GM12878 (cell line): ENCODE results near the gene DIPK1A. TPM values are rescaled to one million over a fixed set of nuclear protein-coding genes. Genes with fewer than 3 reads are reported as not detected.

Source experiments
- CBFB ChIP-seq: IDR thresholded peaks from 2 replicates; pipeline ENCODE4 v1.6.1; 2016; ENCODE audit warnings: antibody characterized with exemption, low read depth
- MYB ChIP-seq: fragments of 150-350 bp; IDR thresholded peaks from 2 replicates; pipeline ENCODE4 v1.6.1; 2014; ENCODE audit warnings: mild to moderate bottlenecking, low read depth, low read length, borderline replicate concordance
- MYC ChIP-seq: IDR thresholded peaks from 2 replicates; pipeline ENCODE4 v1.6.1; 2011; ENCODE audit warnings: mild to moderate bottlenecking, low read length, moderate library complexity, inconsistent platforms; ENCODE audit not compliant: insufficient read depth, insufficient replicate concordance, insufficient read length, severe bottlenecking
- NR2F1 ChIP-seq: fragments of 450-650 bp; conservative IDR thresholded peaks from 2 replicates; pipeline ENCODE4 v1.6.1; 2017; ENCODE audit warnings: mild to moderate bottlenecking
- PRDM15 ChIP-seq: fragments of 450-650 bp; formaldehyde crosslinking; IDR thresholded peaks from 2 replicates; pipeline ENCODE4 v1.4.0; 2020; ENCODE audit warnings: mild to moderate bottlenecking, moderate library complexity
- SUPT20H ChIP-seq: IDR thresholded peaks from 2 replicates; pipeline ENCODE4 v1.6.1; 2011; ENCODE audit warnings: low read depth, mild to moderate bottlenecking, low read length, moderate library complexity, borderline replicate concordance; ENCODE audit not compliant: control insufficient read depth
- ZBTB4 ChIP-seq: fragments of 450-650 bp; formaldehyde crosslinking; IDR thresholded peaks from 2 replicates; pipeline ENCODE4 v1.4.0; 2022; ENCODE audit warnings: mild to moderate bottlenecking, moderate library complexity
- polyA plus RNA-seq, 11 experiments: library from polyadenylated mRNA; depleted of rRNA in 4 of 11; unstranded in 6 of 11; stranded (reverse) in 5 of 11; fragments of >200 nt; fragmentation: Nextera tagmentation in 4 of 11; fragmentation: Illumina TruSeq in 1 of 11; extraction: Ambion mirVana in 4 of 11; extraction: Trizol in 1 of 11; gene quantifications; 1 replicate in 1 of 11; 2 replicates in 10 of 11; pipeline versions ENCODE4 v1.2.1 to v1.2.3, GENCODE V29; 2011 to 2016; ENCODE audit warnings: inconsistent platforms in 2 of 11, missing spikeins in 2 of 11, low read depth in 1 of 11
- total RNA-seq, 4 experiments: library from RNA; depleted of rRNA in 3 of 4; stranded (reverse); fragments of >200 nt in 3 of 4; fragmentation: Illumina TruSeq in 1 of 4; extraction: Trizol in 1 of 4; gene quantifications; 2 replicates each; pipeline versions ENCODE4 v1.2.1 to v1.2.3, GENCODE V29; 2013 to 2021
- TF ChIP-seq, protein P1 (sequence below): fragments of 450-650 bp; IDR thresholded peaks from 2 replicates; pipeline ENCODE4 v1.6.1; 2017; ENCODE audit warnings: low read depth, mild to moderate bottlenecking, moderate library complexity

The DIPK1A gene
- total and polyA plus RNA-seq, 10 of the 15 experiments (the other 5 are each of a cell fraction or from before 2014, with no cell fraction given), result 4.9 to 15.0 (median 9.7) TPM

- TF ChIP-seq ZBTB4 (CRISPR knock-in tag) (no peak), SUPT20H (no peak), NR2F1 (no peak), MYC (no peak), MYB (no peak), PRDM15 (CRISPR knock-in tag) (no peak), CBFB (no peak)
- TF ChIP-seq, protein P1, sequence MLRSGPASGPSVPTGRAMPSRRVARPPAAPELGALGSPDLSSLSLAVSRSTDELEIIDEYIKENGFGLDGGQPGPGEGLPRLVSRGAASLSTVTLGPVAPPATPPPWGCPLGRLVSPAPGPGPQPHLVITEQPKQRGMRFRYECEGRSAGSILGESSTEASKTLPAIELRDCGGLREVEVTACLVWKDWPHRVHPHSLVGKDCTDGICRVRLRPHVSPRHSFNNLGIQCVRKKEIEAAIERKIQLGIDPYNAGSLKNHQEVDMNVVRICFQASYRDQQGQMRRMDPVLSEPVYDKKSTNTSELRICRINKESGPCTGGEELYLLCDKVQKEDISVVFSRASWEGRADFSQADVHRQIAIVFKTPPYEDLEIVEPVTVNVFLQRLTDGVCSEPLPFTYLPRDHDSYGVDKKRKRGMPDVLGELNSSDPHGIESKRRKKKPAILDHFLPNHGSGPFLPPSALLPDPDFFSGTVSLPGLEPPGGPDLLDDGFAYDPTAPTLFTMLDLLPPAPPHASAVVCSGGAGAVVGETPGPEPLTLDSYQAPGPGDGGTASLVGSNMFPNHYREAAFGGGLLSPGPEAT, result no peak
Observed at GRCh38 chr1:92985101-92985500, 23.8 kb upstream of the DIPK1A start (continued).
